A549 treated with dexamethasone at 1 μM for 4 hours (cell line): ENCODE data around the gene CSF2RB. TPM values are rescaled to one million over a fixed set of nuclear protein-coding genes. Genes with fewer than 3 reads are reported as not detected.

Source experiments
- total RNA-seq: library from RNA; stranded (reverse); fragments of 200-300 nt; extraction: Qiagen RNA extraction; gene quantifications from 5 replicates; pipeline ENCODE4 v1.2.3, GENCODE V29; 2022

The CSF2RB gene
- 0.01 TPM in 1 of 5 replicates, not detected in the others for total RNA-seq

GRCh38 chr22:36913427-36914389 lies at the start of gene CSF2RB:
Gene CSF2RB, plus strand, starts transcription at chr22:36913628. Its CDS starts 8,580 bp downstream, at chr22:36922208.

Other genes with a start within 250 kb of the CSF2RB start
- not detected in 5 replicates for gene CACNG2, start 209.9 kb upstream of the CSF2RB start, total RNA-seq
- 13.5 to 20.5 TPM (median 19.4 TPM) in 5 replicates for gene IFT27, start 137.5 kb upstream of the CSF2RB start, total RNA-seq
- not detected in 5 replicates for gene PVALB, start 96.6 kb upstream of the CSF2RB start, total RNA-seq
- gene NCF4, start 52.6 kb upstream of the CSF2RB start, total RNA-seq = 0.11 to 0.13 TPM in 2 of 5 replicates, not detected in the others
- gene TST, start 105.8 kb downstream of the CSF2RB start, total RNA-seq = 43.7 to 52.8 TPM (median 48.8 TPM) in 5 replicates
- gene MPST, start 106.1 kb downstream of the CSF2RB start, total RNA-seq = 44.5 to 72.8 TPM (median 66.2 TPM) in 5 replicates
- gene KCTD17, start 138.1 kb downstream of the CSF2RB start, total RNA-seq = 20.0 to 27.7 TPM (median 26.7 TPM) in 5 replicates
- gene TMPRSS6, start 196.1 kb downstream of the CSF2RB start, total RNA-seq = 0.02 to 0.04 TPM in 2 of 5 replicates, not detected in the others
- gene IL2RB, start 236.3 kb downstream of the CSF2RB start, total RNA-seq = 0.02 to 0.13 TPM (median 0.08 TPM) in 5 replicates